B cell (primary cell): ENCODE measurements around the gene OTOGL. TPM values are rescaled to one million over a fixed set of nuclear protein-coding genes. Genes with fewer than 3 reads are reported as not detected.

ENCODE experiments used
- ATAC-seq: fragments of 200-7000 bp; cut with Tn5 transposase; one replicate; pipeline ENCODE4 v1.10.0; 2021; ENCODE audit warnings: low read depth, mild to moderate bottlenecking, moderate number of reproducible peaks, moderate library complexity
- CTCF ChIA-PET: fragments of 350-600 bp; sonication (Branson Sonifier 250); formaldehyde crosslinking; loops from one replicate; lab custom pipeline; 2021; ENCODE audit warnings: antibody characterized with exemption, inconsistent platforms; lab: Charles Lee
- POLR2A ChIA-PET: fragments of 350-600 bp; sonication (Branson Sonifier 250); formaldehyde crosslinking; loops from one replicate; lab custom pipeline; 2021; ENCODE audit warnings: antibody characterized with exemption; lab: Charles Lee
- DNase-seq: peaks from one replicate; pipeline ENCODE4 v3.0.0; 2013
- H2AFZ ChIP-seq: 2 replicates; pipeline ENCODE4 v1.6.1; 2012; ENCODE audit warnings: mild to moderate bottlenecking, low read depth, low read length; ENCODE audit not compliant: insufficient read depth, poor library complexity, severe bottlenecking
- H3K27ac ChIP-seq, 2 donors: 1 replicate in 1 of 2; 2 replicates in 1 of 2; pipeline ENCODE4 v1.5.1; 2012 to 2013; ENCODE audit warnings: low read length in 2 of 2, mild to moderate bottlenecking in 2 of 2, moderate library complexity in 1 of 2
- H3K27me3 ChIP-seq, 4 experiments: fragments of 200-600 bp in 1 of 4; sonication (generic) in 1 of 4; replicated peaks in 1 of 4; 1 replicate in 2 of 4; 2 replicates in 2 of 4; pipeline versions ENCODE4 v1.6.1 to v1.7.0; 2013 to 2016; ENCODE audit warnings: low read length in 3 of 4, mild to moderate bottlenecking in 2 of 4, mixed read lengths in 1 of 4, moderate library complexity in 1 of 4; ENCODE audit not compliant: insufficient read depth in 4 of 4, control insufficient read depth in 3 of 4; ENCODE audit errors: control extremely low read depth in 1 of 4
- H3K36me3 ChIP-seq, 2 experiments: replicated peaks in 1 of 2; 1 replicate in 1 of 2; 2 replicates in 1 of 2; pipeline versions ENCODE4 v1.6.1 to v1.7.1; 2013; ENCODE audit warnings: low read length in 1 of 2; ENCODE audit not compliant: insufficient read depth in 2 of 2, control insufficient read depth in 1 of 2; ENCODE audit errors: control extremely low read depth in 1 of 2, extremely low read depth in 1 of 2
- H3K4me1 ChIP-seq, 2 donors: fragments of 200-600 bp in 1 of 2; sonication (generic) in 1 of 2; 1 replicate in 1 of 2; 2 replicates in 1 of 2; pipeline versions ENCODE4 v1.5.1 to v1.6.1; 2013 to 2017; ENCODE audit warnings: low read length in 2 of 2; ENCODE audit not compliant: control insufficient read depth in 2 of 2, insufficient read depth in 2 of 2
- H3K4me2 ChIP-seq: replicated peaks from 2 replicates; pipeline ENCODE3; 2012; ENCODE audit warnings: mild to moderate bottlenecking, low read depth, low read length; ENCODE audit not compliant: poor library complexity, severe bottlenecking
- H3K4me3 ChIP-seq, 5 experiments: fragments of 200-600 bp in 1 of 5; sonication (generic) in 1 of 5; 1 replicate in 3 of 5; 2 replicates in 2 of 5; pipeline versions ENCODE4 v1.5.1 to v1.7.0; 2011 to 2016; ENCODE audit warnings: low read length in 4 of 5, mild to moderate bottlenecking in 4 of 5, low read depth in 2 of 5, control low read depth in 1 of 5, moderate library complexity in 1 of 5; ENCODE audit not compliant: insufficient read depth in 1 of 5; ENCODE audit errors: control extremely low read depth in 1 of 5, extremely low read depth in 1 of 5
- H3K79me2 ChIP-seq: fragments of 200-600 bp; sonication (generic); one replicate; pipeline ENCODE4 v1.6.0; 2016; ENCODE audit warnings: low read length; ENCODE audit not compliant: control insufficient read depth, insufficient read depth
- H3K9ac ChIP-seq: fragments of 200-600 bp; sonication (generic); 2 replicates; pipeline ENCODE4 v1.6.1; 2017; ENCODE audit warnings: mild to moderate bottlenecking, low read length, moderate library complexity
- H3K9me3 ChIP-seq, 3 donors: one replicate each; pipeline versions ENCODE4 v1.6.1 to v1.7.1; 2013; ENCODE audit warnings: low read length in 2 of 3; ENCODE audit not compliant: control insufficient read depth in 2 of 3, insufficient read depth in 1 of 3; ENCODE audit errors: control extremely low read depth in 1 of 3
- H4K20me1 ChIP-seq: 2 replicates; pipeline ENCODE4 v1.6.0; 2012; ENCODE audit warnings: mild to moderate bottlenecking, low read length; ENCODE audit not compliant: insufficient read depth, control insufficient read depth, poor library complexity, severe bottlenecking
- H3K27ac Mint-ChIP-seq: one replicate; pipeline ENCODE4 v1.8.0; 2021; ENCODE audit warnings: mixed read lengths
- H3K27me3 Mint-ChIP-seq: one replicate; pipeline ENCODE4 v1.8.0; 2021; ENCODE audit warnings: mixed read lengths
- H3K4me1 Mint-ChIP-seq: one replicate; pipeline ENCODE4 v1.8.0; 2021; ENCODE audit warnings: mixed read lengths
- H3K4me3 Mint-ChIP-seq: one replicate; pipeline ENCODE4 v1.8.0; 2021; ENCODE audit warnings: mixed read lengths
- H3K9me3 Mint-ChIP-seq: one replicate; pipeline ENCODE4 v1.8.0; 2022; ENCODE audit warnings: mixed read lengths; ENCODE audit not compliant: insufficient read depth
- EZH2 ChIP-seq: IDR thresholded peaks from 2 replicates; pipeline ENCODE4 v1.6.1; 2012; ENCODE audit warnings: borderline replicate concordance, low read depth, mild to moderate bottlenecking, moderate library complexity, low read length; ENCODE audit not compliant: insufficient read depth, poor library complexity, severe bottlenecking
- WGBS: methylation state at CpG from one replicate; pipeline ENCODE4 v1.1.5; 2013; ENCODE audit warnings: missing lambda C conversion rate; ENCODE audit not compliant: insufficient coverage; 5-methylcytosine and 5-hydroxymethylcytosine counted together
- intact Hi-C: fragments of 100-400 bp; cut with micrococcal nuclease; formaldehyde crosslinking; loops from one replicate; pipeline ENCODE4 v1.10.0; 2022
- polyA plus RNA-seq: library from polyadenylated mRNA; depleted of rRNA; stranded (reverse); fragments of >200 nt; gene quantifications from 2 replicates; pipeline ENCODE4 v1.2.3, GENCODE V29; 2012
- total RNA-seq, 2 donors: library from RNA; stranded (reverse); fragments of 120-200 nt in 1 of 2; gene quantifications; 1 replicate in 1 of 2; 2 replicates in 1 of 2; pipeline versions ENCODE4 v1.2.3 to v1.2.4, GENCODE V29; 2013 to 2022
- TF ChIP-seq, protein P1 (sequence below): fragments of 200-600 bp; IDR thresholded peaks from one replicate; pipeline ENCODE4 v1.8.0; 2022; ENCODE audit warnings: antibody characterized with exemption, mild to moderate bottlenecking

The OTOGL gene
- total and polyA plus RNA-seq, 2 donors (not counting 1 experiment from before 2014, with no cell fraction given), result not detected

DNA sequence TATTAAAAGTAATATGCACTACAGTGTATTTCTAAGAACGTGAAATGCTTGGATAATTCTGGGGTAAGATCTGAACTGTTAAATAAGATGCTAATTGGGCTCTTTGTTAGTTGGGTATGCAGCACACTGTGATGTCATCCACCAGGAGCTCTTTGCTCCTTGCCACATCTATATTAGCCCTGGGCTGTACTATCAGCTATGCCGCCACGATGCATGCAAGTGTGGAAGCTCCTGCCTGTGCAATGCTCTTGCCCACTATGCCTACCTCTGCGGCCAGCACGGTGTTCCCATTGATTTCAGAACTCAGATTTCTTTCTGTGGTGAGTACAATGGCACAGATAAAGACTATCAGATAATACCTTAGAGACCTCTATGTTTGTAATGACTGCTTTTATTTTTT is 165.6 kb downstream of the OTOGL start:
- H3K27me3 ChIP-seq, result no peaks in the 10 kb centered on the region
- CTCF ChIA-PET, result no interaction called here
- H3K4me1 ChIP-seq, result no peaks in the 10 kb centered on the region
- no peaks in the 10 kb centered on the region for H3K9me3 ChIP-seq
- H3K36me3 ChIP-seq, result no peaks in the 10 kb centered on the region
- no peak for ATAC-seq
- Mint-ChIP-seq H3K9me3 (no peaks in the 10 kb centered on the region), H3K27ac (no peak overlapping the region), H3K4me1 (no peaks in the 10 kb centered on the region), H3K27me3 (peaks cover 7% of the 10 kb centered on the region), H3K4me3 (no peak overlapping the region)
- H3K27ac ChIP-seq, result no peak overlapping the region
- POLR2A ChIA-PET, result no interaction called here
- intact Hi-C loops, result loop anchor here (5.0 kb wide), 1 partner anchor 378 kb away; no protein-coding TSS in a partner anchor
- H3K79me2 ChIP-seq, result no peaks in the 10 kb centered on the region
- no peaks in the 10 kb centered on the region for H4K20me1 ChIP-seq
- no peak for DNase-seq
- H2AFZ ChIP-seq, result no peak overlapping the region
- no peak overlapping the region for H3K4me3 ChIP-seq
- H3K4me2 ChIP-seq, result no peak overlapping the region
- WGBS, result 96% methylated on average over 3 of the region's 5 CpGs
- no peak for TF ChIP-seq EZH2
- TF ChIP-seq, protein P1, sequence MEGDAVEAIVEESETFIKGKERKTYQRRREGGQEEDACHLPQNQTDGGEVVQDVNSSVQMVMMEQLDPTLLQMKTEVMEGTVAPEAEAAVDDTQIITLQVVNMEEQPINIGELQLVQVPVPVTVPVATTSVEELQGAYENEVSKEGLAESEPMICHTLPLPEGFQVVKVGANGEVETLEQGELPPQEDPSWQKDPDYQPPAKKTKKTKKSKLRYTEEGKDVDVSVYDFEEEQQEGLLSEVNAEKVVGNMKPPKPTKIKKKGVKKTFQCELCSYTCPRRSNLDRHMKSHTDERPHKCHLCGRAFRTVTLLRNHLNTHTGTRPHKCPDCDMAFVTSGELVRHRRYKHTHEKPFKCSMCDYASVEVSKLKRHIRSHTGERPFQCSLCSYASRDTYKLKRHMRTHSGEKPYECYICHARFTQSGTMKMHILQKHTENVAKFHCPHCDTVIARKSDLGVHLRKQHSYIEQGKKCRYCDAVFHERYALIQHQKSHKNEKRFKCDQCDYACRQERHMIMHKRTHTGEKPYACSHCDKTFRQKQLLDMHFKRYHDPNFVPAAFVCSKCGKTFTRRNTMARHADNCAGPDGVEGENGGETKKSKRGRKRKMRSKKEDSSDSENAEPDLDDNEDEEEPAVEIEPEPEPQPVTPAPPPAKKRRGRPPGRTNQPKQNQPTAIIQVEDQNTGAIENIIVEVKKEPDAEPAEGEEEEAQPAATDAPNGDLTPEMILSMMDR, result no peak
- no peak overlapping the region for H3K9ac ChIP-seq

DNA sequence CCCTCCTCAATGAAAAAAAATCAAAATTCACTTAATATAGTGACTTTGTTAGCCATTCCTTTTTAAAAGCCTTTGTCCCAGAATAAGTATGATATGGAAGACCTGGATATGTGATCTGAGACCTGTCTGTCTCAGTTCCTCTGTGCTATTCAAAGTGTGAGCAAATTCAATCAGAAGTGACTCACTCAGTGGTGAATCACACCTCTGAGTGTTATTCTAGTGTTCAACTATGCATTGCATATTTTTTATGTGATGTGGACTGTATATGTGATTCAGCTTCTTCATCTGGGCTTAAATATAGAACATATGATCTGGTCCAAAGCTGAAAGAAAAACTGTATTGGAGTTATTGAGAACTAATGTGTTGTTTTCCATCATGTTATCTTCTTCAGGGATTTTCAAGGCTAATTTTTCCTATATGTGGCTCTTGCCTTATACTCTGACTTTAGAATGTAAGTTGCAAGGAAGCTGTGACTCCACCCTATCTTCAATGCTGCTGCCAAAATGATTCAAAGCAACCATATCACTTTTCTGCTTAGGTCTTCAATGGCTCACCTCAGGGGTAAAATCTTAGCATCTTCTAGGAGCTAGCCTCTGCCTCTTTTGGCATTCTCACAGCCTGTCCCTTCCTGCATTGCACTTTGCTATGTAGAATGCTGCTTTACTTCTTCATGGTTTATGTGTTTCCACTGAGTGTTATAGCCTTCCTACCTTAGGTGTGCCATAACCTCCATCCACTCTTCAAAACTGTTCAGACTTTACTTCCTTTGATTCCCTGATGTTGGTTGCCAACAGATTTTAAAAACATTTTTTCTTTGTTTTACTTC is 169.8 kb downstream of the OTOGL start:
- no peaks in the 10 kb centered on the region for H3K27me3 ChIP-seq
- H3K4me2 ChIP-seq, result no peak overlapping the region
- no peak overlapping the region for H3K4me3 ChIP-seq
- POLR2A ChIA-PET, result no interaction called here
- Mint-ChIP-seq H3K9me3 (no peaks in the 10 kb centered on the region), H3K27ac (no peak overlapping the region), H3K27me3 (peaks cover 3% of the 10 kb centered on the region), H3K4me1 (no peaks in the 10 kb centered on the region), H3K4me3 (no peak overlapping the region)
- TF ChIP-seq, protein P1, result no peak
- no peak for TF ChIP-seq EZH2
- DNase-seq (no peak), ATAC-seq (no peak)
- no peaks in the 10 kb centered on the region for H4K20me1 ChIP-seq
- no peaks in the 10 kb centered on the region for H3K79me2 ChIP-seq
- H2AFZ ChIP-seq, result no peak overlapping the region
- no peaks in the 10 kb centered on the region for H3K9me3 ChIP-seq
- H3K36me3 ChIP-seq, result no peaks in the 10 kb centered on the region
- intact Hi-C loops, result loop anchor here (5.0 kb wide), 1 partner anchor 382 kb away; no protein-coding TSS in a partner anchor
- no peaks in the 10 kb centered on the region for H3K4me1 ChIP-seq
- no peak overlapping the region for H3K9ac ChIP-seq
- H3K27ac ChIP-seq, result no peak overlapping the region
- CTCF ChIA-PET, result interaction anchor here (0.9 to 2.9 kb wide), 4 partner anchors 8 to 861 kb away, joined by 3 to 13 read pairs (median 7); no protein-coding TSS in a partner anchor
